ENCODE results near the gene INCENP. TPM values are rescaled to one million over a fixed set of nuclear protein-coding genes. Genes with fewer than 3 reads are reported as not detected.
"Not testable (repeated sequence)": the region's sequence is repeated elsewhere in the genome, so short reads cannot be mapped to it uniquely, and the experiment has no call there.

The INCENP gene
- total RNA-seq (2014; rRNA removed; shearing (Covaris generic)): 93.5 and 103 TPM in 2 replicates
- 26.2 and 26.5 TPM in 2 replicates for polyA plus RNA-seq (2015; cell fraction: cytosol; rRNA removed)
- polyA plus RNA-seq (2015; cell fraction: nucleus; rRNA removed): 118 and 128 TPM in 2 replicates

- DNase-seq (ENCODE audit: low read depth): peak; percentile 98
These were observed at the start of gene INCENP for GRCh38 chr11:62123669-62124185. INCENP (plus strand) TSS chr11:62124011; CDS start chr11:62128162, 4,151 bp downstream.

GRCh38 chr11:62075438-62075837 is 48.4 kb upstream of the INCENP start:
- DNase-seq (ENCODE audit: low read depth): no peak

GRCh38 chr11:62077132-62077531 is 46.7 kb upstream of the INCENP start:
- DNase-seq (ENCODE audit: low read depth): no peak

- DNase-seq (ENCODE audit: low read depth): peak; percentile 61
These were observed 42.2 kb upstream of the INCENP start for GRCh38 chr11:62081378-62082291.

GRCh38 chr11:62082292-62082657 is 41.5 kb upstream of the INCENP start:
- DNase-seq (ENCODE audit: low read depth): no peak

GRCh38 chr11:62084801-62085200 is 39.0 kb upstream of the INCENP start:
- not testable (repeated sequence) for DNase-seq (ENCODE audit: low read depth)

GRCh38 chr11:62087694-62088093 is 36.1 kb upstream of the INCENP start:
- no peak for DNase-seq (ENCODE audit: low read depth)

GRCh38 chr11:62088331-62088933 is 35.4 kb upstream of the INCENP start:
- DNase-seq (ENCODE audit: low read depth): no peak

- no peak for DNase-seq (ENCODE audit: low read depth)
These were observed 20.7 kb upstream of the INCENP start for GRCh38 chr11:62103141-62103540.

- DNase-seq (ENCODE audit: low read depth): no peak
These were observed 19.8 kb upstream of the INCENP start for GRCh38 chr11:62103986-62104385.

- no peak for DNase-seq (ENCODE audit: low read depth)
These were observed 18.8 kb upstream of the INCENP start for GRCh38 chr11:62104816-62105653.

- DNase-seq (ENCODE audit: low read depth): no peak
These were observed 18.1 kb upstream of the INCENP start for GRCh38 chr11:62105667-62106191.

- DNase-seq (ENCODE audit: low read depth): peak; percentile 54
These were observed 15.6 kb upstream of the INCENP start for GRCh38 chr11:62108017-62108750.

GRCh38 chr11:62108971-62109404 is 14.8 kb upstream of the INCENP start:
- DNase-seq (ENCODE audit: low read depth): peak; percentile 69

GRCh38 chr11:62115085-62115694 is 8.6 kb upstream of the INCENP start:
- DNase-seq (ENCODE audit: low read depth): no peak

- DNase-seq (ENCODE audit: low read depth): peak; percentile 26
These were observed 7.4 kb upstream of the INCENP start for GRCh38 chr11:62116451-62116850.

GRCh38 chr11:62119569-62119968 is 4.2 kb upstream of the INCENP start:
- no peak for DNase-seq (ENCODE audit: low read depth)

GRCh38 chr11:62120001-62120400 is 3.8 kb upstream of the INCENP start:
- DNase-seq (ENCODE audit: low read depth): no peak

GRCh38 chr11:62120431-62120830 is 3.4 kb upstream of the INCENP start:
- no peak for DNase-seq (ENCODE audit: low read depth)

GRCh38 chr11:62122076-62122475 is 1.7 kb upstream of the INCENP start:
- no peak for DNase-seq (ENCODE audit: low read depth)
